Immature natural killer cell (primary cell): ENCODE data around the gene C7orf57. TPM values are rescaled to one million over a fixed set of nuclear protein-coding genes. Genes with fewer than 3 reads are reported as not detected.

Experiments
- DNase-seq, 3 donors: peaks; one replicate each; pipeline ENCODE4 v3.0.0; 2022; ENCODE audit warnings: mixed read lengths in 1 of 3
- H3K27ac Mint-ChIP-seq, 6 donors: one replicate each; pipeline ENCODE4 v1.8.0; 2020; ENCODE audit warnings: mixed read lengths in 6 of 6, mild to moderate bottlenecking in 5 of 6, inconsistent platforms in 4 of 6, moderate library complexity in 3 of 6
- H3K27me3 Mint-ChIP-seq, 3 donors: one replicate each; pipeline ENCODE4 v1.8.0; 2020 to 2021; ENCODE audit warnings: low read depth in 3 of 3, mild to moderate bottlenecking in 3 of 3, mixed read lengths in 3 of 3, moderate library complexity in 3 of 3, inconsistent platforms in 1 of 3
- H3K36me3 Mint-ChIP-seq, 3 donors: one replicate each; pipeline ENCODE4 v1.8.0; 2020; ENCODE audit warnings: mixed read lengths in 3 of 3, inconsistent platforms in 2 of 3, mild to moderate bottlenecking in 2 of 3
- H3K4me1 Mint-ChIP-seq, 2 donors: one replicate each; pipeline ENCODE4 v1.8.0; 2020; ENCODE audit warnings: inconsistent platforms in 2 of 2, mild to moderate bottlenecking in 2 of 2, mixed read lengths in 2 of 2, moderate library complexity in 1 of 2
- H3K4me3 Mint-ChIP-seq, 5 donors: one replicate each; pipeline ENCODE4 v1.8.0; 2020; ENCODE audit warnings: mild to moderate bottlenecking in 5 of 5, mixed read lengths in 5 of 5, inconsistent platforms in 3 of 5, moderate library complexity in 3 of 5
- H3K9me3 Mint-ChIP-seq, 6 donors: one replicate each; pipeline ENCODE4 v1.8.0; 2020; ENCODE audit warnings: mild to moderate bottlenecking in 6 of 6, mixed read lengths in 6 of 6, inconsistent platforms in 4 of 6, moderate library complexity in 3 of 6
- polyA plus RNA-seq, 3 donors: library from polyadenylated mRNA; unstranded; fragments of 300-500 nt; fragmentation: Illumina TruSeq; gene quantifications; one replicate each; pipeline ENCODE4 v1.2.3, GENCODE V29; 2021

The C7orf57 gene
- polyA plus RNA-seq, 3 donors from 2014 or later, result 0.11 to 0.31 TPM; not detected in 1

- Mint-ChIP-seq H3K4me3 (no peak overlapping the region), H3K27ac (no peak overlapping the region), H3K27me3 (peaks cover 0 to 3% (median 3%) of the 10 kb centered on the region in 3 donors), H3K4me1 (peaks cover 28 to 37% of the 10 kb centered on the region in 2 donors), H3K36me3 (no peaks in the 10 kb centered on the region), H3K9me3 (no peaks in the 10 kb centered on the region)
- no peak for DNase-seq
These were observed 7.3 kb downstream of the C7orf57 start for GRCh38 chr7:48042636-48043035.

DNA sequence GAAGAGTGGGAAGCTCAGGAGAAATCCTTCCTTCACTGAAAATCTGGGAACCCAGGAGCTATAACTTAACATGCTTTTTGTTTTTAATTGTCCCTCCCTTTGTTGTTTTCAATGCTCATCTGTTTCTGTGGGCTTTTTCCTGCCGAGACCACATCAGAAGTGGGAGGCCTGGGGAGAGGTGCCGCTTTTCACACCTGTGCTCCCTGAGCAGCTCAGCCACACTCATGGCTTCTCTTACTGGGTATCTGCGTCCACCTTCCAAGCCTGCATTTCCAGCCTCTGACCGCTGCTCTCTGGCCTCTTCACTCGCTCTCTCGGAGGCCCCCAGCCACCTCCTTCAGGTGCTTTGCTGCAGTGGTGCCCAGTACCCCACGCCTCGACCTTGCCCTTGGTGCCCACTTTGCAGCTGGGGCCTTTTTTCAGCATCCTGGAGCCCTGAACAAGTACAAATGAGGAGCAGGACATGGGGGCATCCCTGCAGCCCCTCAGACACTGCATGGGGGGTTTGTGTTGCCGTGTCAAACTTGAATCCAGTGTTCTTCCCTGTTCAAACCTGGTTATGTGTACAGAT, 9.9 kb downstream of the C7orf57 start:
- H3K36me3 Mint-ChIP-seq, result no peaks in the 10 kb centered on the region
- peaks cover 45 to 51% of the 10 kb centered on the region in 2 donors for H3K4me1 Mint-ChIP-seq
- H3K9me3 Mint-ChIP-seq, result no peaks in the 10 kb centered on the region
- H3K27me3 Mint-ChIP-seq, result peaks cover 0 to 8% (median 3%) of the 10 kb centered on the region in 3 donors
- DNase-seq, result peak; percentile 36 to 54 (median 44)
- H3K4me3 Mint-ChIP-seq, result peak overlapping the region; percentile 55 to 70 (median 61)
- H3K27ac Mint-ChIP-seq, result peak overlapping the region in 4 of 6 donors; percentile 0 to 76 (median 39)

DNA sequence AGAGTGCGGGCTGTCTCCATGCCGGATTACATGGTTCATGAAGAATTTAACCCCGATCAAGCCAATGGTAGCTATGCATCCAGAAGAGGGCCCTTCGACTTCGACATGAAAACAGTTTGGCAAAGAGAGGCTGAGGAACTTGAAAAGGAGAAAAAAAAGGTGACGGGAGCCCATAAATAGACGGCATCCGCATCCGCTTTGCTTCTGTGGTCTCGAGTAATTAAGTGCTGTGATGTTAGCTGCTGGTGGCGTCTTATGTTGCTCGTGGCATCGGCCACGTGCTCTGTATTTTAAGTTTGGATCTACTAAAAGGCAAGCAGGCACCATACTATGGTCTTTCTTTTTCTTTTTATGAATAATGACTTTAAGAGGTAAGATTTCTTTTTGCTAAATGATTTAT, 11.1 kb downstream of the C7orf57 start:
- H3K36me3 Mint-ChIP-seq, result no peaks in the 10 kb centered on the region
- H3K27me3 Mint-ChIP-seq, result peaks cover 0 to 8% (median 3%) of the 10 kb centered on the region in 3 donors
- H3K27ac Mint-ChIP-seq, result peak overlapping the region in 4 of 6 donors; percentile 8 to 76 (median 46)
- H3K4me1 Mint-ChIP-seq, result peaks cover 47 to 52% of the 10 kb centered on the region in 2 donors
- DNase-seq, result peak; percentile 44 to 58 (median 52)
- peak overlapping the region; percentile 36 to 65 (median 53) for H3K4me3 Mint-ChIP-seq
- no peaks in the 10 kb centered on the region for H3K9me3 Mint-ChIP-seq

DNA sequence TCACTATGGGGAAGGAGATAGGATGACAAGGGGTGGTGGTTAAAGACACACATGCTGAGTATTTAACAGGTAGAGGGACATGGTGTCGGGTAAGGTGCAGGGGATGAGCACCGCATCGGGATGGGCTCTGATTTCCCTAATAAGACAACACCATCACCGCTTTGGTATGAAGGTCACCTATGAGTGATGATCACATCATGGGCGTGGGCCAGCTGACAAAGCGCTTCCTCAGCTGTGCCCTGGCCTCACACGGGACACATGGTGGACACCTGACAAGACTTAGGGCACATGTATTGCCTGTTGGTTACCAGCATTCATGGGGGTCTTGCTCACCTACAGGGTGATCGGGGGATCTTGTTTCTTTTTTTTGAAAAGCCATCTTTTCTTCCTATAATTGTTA, 12.8 kb downstream of the C7orf57 start:
- Mint-ChIP-seq H3K36me3 (no peaks in the 10 kb centered on the region), H3K9me3 (no peaks in the 10 kb centered on the region), H3K4me1 (peaks cover 47 to 52% of the 10 kb centered on the region in 2 donors)

DNA sequence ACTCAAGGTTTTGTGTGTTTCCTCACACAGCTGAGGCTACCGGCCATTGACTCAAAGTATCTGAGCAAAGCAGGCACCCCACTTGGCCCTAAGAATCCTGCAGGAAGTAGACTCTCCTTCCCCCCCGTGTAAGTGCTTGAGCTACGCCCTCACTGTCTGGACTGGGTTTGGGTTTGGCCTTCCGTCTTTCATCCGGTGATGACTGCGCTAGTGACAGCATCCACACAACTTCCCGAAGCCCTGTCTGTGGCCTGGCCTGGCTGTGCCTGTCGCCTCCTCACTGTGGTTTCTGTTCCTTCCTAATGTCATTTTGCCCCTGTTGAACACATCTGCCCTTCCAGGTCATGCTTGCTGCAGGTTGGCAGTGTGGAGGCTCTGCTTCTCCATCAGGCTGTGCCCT, 14.5 kb downstream of the C7orf57 start:
- no peaks in the 10 kb centered on the region for H3K9me3 Mint-ChIP-seq
- peak overlapping the region in 5 of 6 donors; percentile 8 to 81 (median 52) for H3K27ac Mint-ChIP-seq
- H3K4me3 Mint-ChIP-seq, result peak overlapping the region in 1 of 5 donors; percentile 5
- H3K4me1 Mint-ChIP-seq, result peaks cover 39 to 41% of the 10 kb centered on the region in 2 donors
- H3K27me3 Mint-ChIP-seq, result peaks cover 0 to 8% (median 4%) of the 10 kb centered on the region in 3 donors
- DNase-seq, result peak; percentile 30 to 37 (median 33)
- H3K36me3 Mint-ChIP-seq, result no peaks in the 10 kb centered on the region

More for the DNA sequence above, 12.8 kb downstream of the C7orf57 start:
- DNase-seq, result no peak
- Mint-ChIP-seq H3K27ac (no peak overlapping the region), H3K27me3 (peaks cover 0 to 8% (median 4%) of the 10 kb centered on the region in 3 donors), H3K4me3 (no peak overlapping the region)

GRCh38 chr7:48052748-48053147, 17.4 kb downstream of the C7orf57 start:
- Mint-ChIP-seq H3K4me3 (no peak overlapping the region), H3K27me3 (peaks cover 3 to 8% (median 3%) of the 10 kb centered on the region in 3 donors), H3K36me3 (peaks cover 3 to 8% (median 4%) of the 10 kb centered on the region in 3 donors), H3K4me1 (peaks cover 15 to 20% of the 10 kb centered on the region in 2 donors), H3K27ac (no peak overlapping the region), H3K9me3 (peaks cover 0 to 6% (median 0%) of the 10 kb centered on the region in 6 donors)
- DNase-seq, result no peak

DNA sequence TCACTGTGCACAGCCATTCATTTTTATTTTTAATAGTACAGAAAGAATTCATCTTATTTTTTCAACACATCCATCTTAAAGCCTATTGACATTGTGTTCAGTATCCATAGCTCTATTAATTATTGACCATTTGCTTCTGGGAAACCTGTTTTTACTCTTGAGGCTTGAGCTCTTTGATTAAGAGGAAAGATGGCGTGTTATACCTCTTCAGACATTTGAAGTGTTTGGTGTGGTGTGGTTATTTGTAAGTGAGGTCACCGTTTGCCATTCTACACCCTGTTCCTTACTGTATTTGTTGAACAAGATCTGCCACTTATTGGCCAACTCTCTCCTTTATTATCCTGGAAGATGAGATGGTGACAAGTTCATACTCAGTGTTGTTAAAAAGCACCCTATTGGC, 18.4 kb downstream of the C7orf57 start:
- H3K36me3 Mint-ChIP-seq, result peaks cover 3 to 8% (median 7%) of the 10 kb centered on the region in 3 donors

DNA sequence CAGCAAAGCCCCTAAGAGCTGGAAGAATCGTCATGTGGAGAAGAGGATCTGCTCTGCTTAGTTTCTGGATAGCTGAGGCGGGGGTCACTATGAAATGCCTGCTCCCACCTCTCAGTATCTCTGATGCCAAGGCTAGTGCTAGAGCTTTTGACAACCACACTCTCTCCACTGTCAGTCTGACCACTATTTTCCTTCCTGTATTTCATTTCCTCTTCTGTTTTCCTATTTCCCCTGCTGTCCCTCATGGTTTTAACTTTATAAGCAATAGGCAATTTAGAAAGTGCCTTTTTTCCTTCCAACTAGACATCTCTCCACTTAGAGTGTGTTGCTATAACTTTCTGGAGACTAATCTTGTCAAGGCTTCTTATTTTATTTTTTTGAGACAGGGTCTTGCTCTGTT, 23.6 kb downstream of the C7orf57 start:
- Mint-ChIP-seq H3K4me3 (no peak overlapping the region), H3K36me3 (peaks cover 7 to 10% (median 8%) of the 10 kb centered on the region in 3 donors), H3K9me3 (peaks cover 0 to 6% (median 1%) of the 10 kb centered on the region in 6 donors), H3K4me1 (peaks cover 5 to 9% of the 10 kb centered on the region in 2 donors), H3K27ac (peak overlapping the region in 2 of 6 donors; percentile 41 to 84), H3K27me3 (peaks cover 0 to 6% (median 4%) of the 10 kb centered on the region in 3 donors)
- DNase-seq, result no peak

More for the DNA sequence above, 18.4 kb downstream of the C7orf57 start:
- DNase-seq, result no peak
- Mint-ChIP-seq H3K4me1 (peaks cover 18 to 19% of the 10 kb centered on the region in 2 donors), H3K27ac (no peak overlapping the region), H3K9me3 (peaks cover 0 to 6% (median 0%) of the 10 kb centered on the region in 6 donors), H3K27me3 (peaks cover 3 to 5% (median 3%) of the 10 kb centered on the region in 3 donors), H3K4me3 (no peak overlapping the region)

DNA sequence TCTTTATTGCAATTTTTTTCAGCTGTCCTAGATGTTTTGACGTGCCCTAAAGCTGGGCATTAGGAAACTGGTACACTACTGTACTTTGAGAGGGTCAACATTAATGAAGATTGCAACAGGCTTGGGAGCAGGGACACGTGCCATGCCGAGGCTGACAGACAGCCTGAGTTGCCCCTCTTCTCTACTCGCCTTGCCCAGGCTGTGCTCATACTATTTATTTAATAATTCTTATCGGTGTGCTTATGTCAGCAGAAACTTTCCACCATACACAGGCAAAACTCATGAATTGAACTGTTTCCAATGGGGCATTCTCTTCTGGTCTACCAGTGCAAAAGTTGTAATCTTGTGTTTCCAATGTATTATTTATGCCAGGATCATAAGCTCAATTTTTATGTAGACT, 24.4 kb downstream of the C7orf57 start:
- peaks cover 0 to 6% (median 4%) of the 10 kb centered on the region in 3 donors for H3K27me3 Mint-ChIP-seq
- H3K4me3 Mint-ChIP-seq, result no peak overlapping the region
- H3K36me3 Mint-ChIP-seq, result peaks cover 7 to 10% (median 8%) of the 10 kb centered on the region in 3 donors
- H3K4me1 Mint-ChIP-seq, result peaks cover 5 to 9% of the 10 kb centered on the region in 2 donors
- DNase-seq, result no peak
- peaks cover 0 to 6% (median 1%) of the 10 kb centered on the region in 6 donors for H3K9me3 Mint-ChIP-seq
- H3K27ac Mint-ChIP-seq, result no peak overlapping the region

DNA sequence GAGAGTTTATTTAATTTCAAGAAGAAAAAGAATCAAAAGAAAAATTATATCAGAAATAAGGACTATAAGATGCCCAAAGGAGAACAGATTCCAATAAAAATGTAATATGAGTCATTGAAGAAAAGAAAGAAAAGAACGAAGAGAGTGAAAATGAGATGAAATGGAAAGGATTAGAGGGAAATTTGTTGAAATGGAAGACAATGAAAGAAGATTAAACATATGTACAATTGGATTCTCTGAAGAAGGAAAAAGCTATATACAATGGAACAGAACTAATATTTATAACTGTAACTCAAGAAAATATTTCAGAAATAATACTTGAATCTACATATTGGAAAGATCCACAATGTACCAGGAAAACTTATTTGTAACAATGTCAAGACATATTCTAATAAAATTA, 28.6 kb downstream of the C7orf57 start:
- H3K4me3 Mint-ChIP-seq, result no peak overlapping the region
- peaks cover 3 to 4% of the 10 kb centered on the region in 2 donors for H3K4me1 Mint-ChIP-seq
- no peak overlapping the region for H3K27ac Mint-ChIP-seq
- peaks cover 3 to 6% (median 5%) of the 10 kb centered on the region in 3 donors for H3K36me3 Mint-ChIP-seq
- DNase-seq, result no peak
- H3K9me3 Mint-ChIP-seq, result peaks cover 0 to 2% (median 0%) of the 10 kb centered on the region in 6 donors
- peaks cover 0 to 3% (median 2%) of the 10 kb centered on the region in 3 donors for H3K27me3 Mint-ChIP-seq

DNA sequence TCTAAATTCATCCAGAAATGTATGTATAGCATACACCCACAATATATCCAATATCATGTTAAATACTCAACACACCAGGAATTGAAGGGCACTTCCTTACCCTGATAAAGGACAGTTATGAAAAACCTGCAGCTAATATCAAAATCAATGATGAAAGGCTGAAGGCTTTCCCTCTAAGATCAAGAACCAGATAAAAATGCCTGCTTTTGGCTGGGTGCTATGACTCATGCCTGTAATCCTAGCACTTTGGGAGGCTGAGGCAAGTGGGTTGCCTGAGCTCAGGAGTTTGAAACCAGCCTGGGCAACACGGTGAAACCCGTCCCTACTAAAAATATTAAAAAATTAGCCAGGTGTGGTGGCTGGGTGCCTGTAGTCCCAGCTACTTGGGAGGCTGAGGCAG, 32.1 kb downstream of the C7orf57 start:
- Mint-ChIP-seq H3K4me3 (no peak overlapping the region), H3K27ac (no peak overlapping the region), H3K36me3 (peaks cover 3 to 6% (median 5%) of the 10 kb centered on the region in 3 donors)

GRCh38 chr7:48074204-48074654, 38.9 kb downstream of the C7orf57 start:
- H3K4me1 Mint-ChIP-seq, result no peaks in the 10 kb centered on the region
- H3K27me3 Mint-ChIP-seq, result peaks cover 0 to 4% (median 0%) of the 10 kb centered on the region in 3 donors
- H3K36me3 Mint-ChIP-seq, result peaks cover 0 to 4% (median 0%) of the 10 kb centered on the region in 3 donors
- no peak overlapping the region for H3K27ac Mint-ChIP-seq
- DNase-seq, result no peak
- no peaks in the 10 kb centered on the region for H3K9me3 Mint-ChIP-seq
- no peak overlapping the region for H3K4me3 Mint-ChIP-seq

More for the DNA sequence above, 32.1 kb downstream of the C7orf57 start:
- no peak for DNase-seq
- no peaks in the 10 kb centered on the region for H3K4me1 Mint-ChIP-seq
- peaks cover 0 to 3% (median 2%) of the 10 kb centered on the region in 3 donors for H3K27me3 Mint-ChIP-seq
- peaks cover 0 to 2% (median 0%) of the 10 kb centered on the region in 6 donors for H3K9me3 Mint-ChIP-seq

DNA sequence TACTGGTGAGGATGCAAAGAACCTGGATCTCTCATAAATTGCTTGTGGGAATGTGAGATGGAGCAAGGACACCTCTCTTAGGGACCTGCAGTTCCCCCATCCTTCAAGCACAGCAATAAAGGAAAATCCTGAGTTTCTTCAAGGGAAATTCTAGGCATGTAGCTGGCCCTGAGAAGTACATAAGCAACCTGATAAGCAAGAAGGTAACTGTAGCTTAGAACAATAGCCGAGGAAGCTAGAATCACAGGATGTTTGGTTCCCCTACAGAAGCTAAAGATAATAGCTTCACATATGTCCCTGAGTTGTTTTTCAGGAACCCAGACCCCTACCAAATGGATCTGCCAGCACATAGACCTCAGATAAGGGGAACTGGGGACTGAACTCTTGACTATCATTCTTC, 42.1 kb downstream of the C7orf57 start:
- no peak overlapping the region for H3K4me3 Mint-ChIP-seq
- H3K27ac Mint-ChIP-seq, result no peak overlapping the region
- H3K9me3 Mint-ChIP-seq, result no peaks in the 10 kb centered on the region
- DNase-seq, result no peak
- H3K27me3 Mint-ChIP-seq, result peaks cover 0 to 4% (median 0%) of the 10 kb centered on the region in 3 donors
- H3K4me1 Mint-ChIP-seq, result peaks cover 0 to 1% of the 10 kb centered on the region in 2 donors
- peaks cover 0 to 4% (median 0%) of the 10 kb centered on the region in 3 donors for H3K36me3 Mint-ChIP-seq

- peaks cover 6 to 12% of the 10 kb centered on the region in 2 donors for H3K4me1 Mint-ChIP-seq
- peaks cover 0 to 4% (median 0%) of the 10 kb centered on the region in 3 donors for H3K27me3 Mint-ChIP-seq
- H3K27ac Mint-ChIP-seq, result no peak overlapping the region
- H3K36me3 Mint-ChIP-seq, result peaks cover 0 to 4% (median 0%) of the 10 kb centered on the region in 3 donors
- H3K4me3 Mint-ChIP-seq, result no peak overlapping the region
- DNase-seq, result no peak
- no peaks in the 10 kb centered on the region for H3K9me3 Mint-ChIP-seq
These were observed 43.1 kb downstream of the C7orf57 start for GRCh38 chr7:48078470-48078869.
